HG03432 (cell line): ENCODE data around the gene CDYL2.

Source experiments
- ATAC-seq: cut with Tn5 transposase; IDR thresholded peaks from one replicate; pipeline ENCODE4 v1.9.1; 2021; ENCODE audit warnings: mild to moderate bottlenecking, moderate library complexity; ENCODE audit not compliant: unreplicated experiment

Gene CDYL2

GRCh38 chr16:80604600-80605355 is 199.6 kb downstream of the CDYL2 start:
- no peak for ATAC-seq

- no peak for ATAC-seq
Observed at GRCh38 chr16:80602894-80603293, 201.5 kb downstream of the CDYL2 start.

GRCh38 chr16:80601182-80601581 is 203.2 kb downstream of the CDYL2 start:
- no peak for ATAC-seq

GRCh38 chr16:80599466-80599865 is 204.9 kb downstream of the CDYL2 start:
- ATAC-seq: no peak

GRCh38 chr16:80596507-80597207 is 207.7 kb downstream of the CDYL2 start:
- ATAC-seq: no peak

- ATAC-seq: no peak
Observed at GRCh38 chr16:80594756-80595155, 209.6 kb downstream of the CDYL2 start.

GRCh38 chr16:80592273-80592672 is 212.1 kb downstream of the CDYL2 start:
- ATAC-seq: no peak

- no peak for ATAC-seq
Observed at GRCh38 chr16:80591071-80591915, 213.1 kb downstream of the CDYL2 start.

GRCh38 chr16:80587071-80587470 is 217.3 kb downstream of the CDYL2 start:
- ATAC-seq: no peak

- no peak for ATAC-seq
Observed at GRCh38 chr16:80586476-80586875, 217.9 kb downstream of the CDYL2 start.

- ATAC-seq: peak; percentile 54
Observed at GRCh38 chr16:80585764-80586163, 218.6 kb downstream of the CDYL2 start.

GRCh38 chr16:80583466-80583865 is 220.9 kb downstream of the CDYL2 start:
- ATAC-seq: no peak

- ATAC-seq: peak; percentile 89
Observed at GRCh38 chr16:80580109-80580832, 224.1 kb downstream of the CDYL2 start.

GRCh38 chr16:80577485-80578280 is 226.7 kb downstream of the CDYL2 start:
- ATAC-seq: no peak

- ATAC-seq: no peak
Observed at GRCh38 chr16:80576343-80576912, 228.0 kb downstream of the CDYL2 start.

- ATAC-seq: no peak
Observed at GRCh38 chr16:80573700-80574120, 230.7 kb downstream of the CDYL2 start.

GRCh38 chr16:80570106-80570478 is 234.3 kb downstream of the CDYL2 start:
- ATAC-seq: no peak

GRCh38 chr16:80569440-80570105 is 234.8 kb downstream of the CDYL2 start:
- ATAC-seq: peak; percentile 74

- ATAC-seq: no peak
Observed at GRCh38 chr16:80564394-80564793, 240.0 kb downstream of the CDYL2 start.
